Fibroblast of skin of right biceps (primary cell): ENCODE data around the gene ANKFN1.

Experiments used
- DNase-seq: peaks from one replicate; pipeline ENCODE4 v3.0.0-alpha.2; 2013

ANKFN1 gene

GRCh38 chr17:56451629-56452028, 298.4 kb downstream of the ANKFN1 start:
- DNase-seq = peak; percentile 47

DNA sequence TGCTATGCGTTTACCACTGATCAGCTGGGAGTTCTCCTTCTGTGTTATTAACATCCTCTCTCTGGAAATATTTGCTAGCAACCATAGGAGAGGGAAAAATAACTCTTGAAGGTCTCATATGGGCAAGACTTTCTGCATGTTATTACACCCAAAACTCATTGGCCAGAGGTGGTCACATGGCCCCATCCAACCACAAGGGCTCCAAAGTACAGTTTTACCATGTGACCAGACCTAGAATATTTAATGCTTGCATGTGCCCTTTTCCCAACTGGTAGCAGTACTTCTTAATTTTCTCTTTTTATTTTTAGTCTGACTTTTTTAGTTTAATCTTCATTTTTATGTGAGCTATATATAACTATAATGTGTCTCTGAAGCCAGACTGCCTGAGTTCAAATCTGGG, 299.2 kb downstream of the ANKFN1 start:
- DNase-seq = no peak

DNA sequence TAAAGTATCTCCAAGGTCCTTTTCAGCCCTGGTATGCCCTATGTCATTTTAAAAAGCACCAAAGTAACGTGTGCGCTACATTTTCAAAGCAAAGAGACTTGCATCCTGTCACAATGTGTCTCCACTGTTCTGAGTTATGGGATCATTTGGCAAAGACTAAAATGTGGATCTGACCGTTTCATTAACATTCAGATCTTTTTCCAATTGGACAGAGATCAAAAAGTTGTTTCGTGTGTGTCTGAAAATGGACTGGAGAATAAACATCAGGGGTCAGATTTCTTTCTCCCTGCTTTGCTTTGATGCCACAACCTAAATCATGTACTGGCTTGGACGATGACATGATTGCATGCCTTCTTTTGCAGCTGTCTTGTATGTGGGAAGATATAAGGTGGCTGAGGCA, 304.2 kb downstream of the ANKFN1 start:
- no peak for DNase-seq

GRCh38 chr17:56465886-56466285, 312.6 kb downstream of the ANKFN1 start:
- no peak for DNase-seq

DNA sequence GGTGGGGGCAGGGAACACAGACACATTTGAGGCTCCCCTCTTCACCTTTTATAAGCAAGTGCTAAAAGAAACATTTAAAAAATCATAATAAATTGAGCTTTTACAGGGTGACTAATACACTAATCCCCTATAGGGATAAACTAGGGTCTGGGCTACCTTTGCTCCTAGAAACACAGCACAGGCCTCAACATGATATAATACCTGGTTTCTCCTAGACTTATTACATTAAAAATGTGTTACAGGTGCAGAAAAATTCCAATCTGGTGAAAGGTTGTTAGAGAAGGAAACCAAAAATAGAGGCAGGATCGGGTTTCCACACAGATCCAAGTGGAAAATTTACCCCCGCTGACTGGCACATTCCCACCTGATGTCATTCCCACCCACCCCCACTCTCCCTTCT, 315.6 kb downstream of the ANKFN1 start:
- no peak for DNase-seq

- peak; percentile 69 for DNase-seq
Observed at GRCh38 chr17:56471696-56472095, 318.4 kb downstream of the ANKFN1 start.

DNA sequence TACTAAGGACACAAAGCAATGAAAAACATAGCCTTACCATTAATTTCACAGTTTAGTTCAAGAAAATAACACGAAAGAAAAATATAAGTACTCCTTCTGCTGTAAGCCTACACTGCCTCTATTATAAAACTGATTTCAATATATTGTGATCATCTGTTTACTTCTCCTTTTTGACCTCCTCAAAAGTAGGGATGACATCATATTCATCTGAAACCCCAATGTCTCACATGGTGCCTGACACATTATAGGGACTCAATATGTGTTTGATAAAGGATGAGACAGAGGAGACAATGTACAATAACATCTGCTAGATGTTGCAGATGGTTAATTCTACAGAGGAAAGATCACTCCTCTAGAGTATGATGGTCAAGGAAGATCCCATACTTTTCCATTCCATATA, 321.8 kb downstream of the ANKFN1 start:
- DNase-seq = no peak

DNA sequence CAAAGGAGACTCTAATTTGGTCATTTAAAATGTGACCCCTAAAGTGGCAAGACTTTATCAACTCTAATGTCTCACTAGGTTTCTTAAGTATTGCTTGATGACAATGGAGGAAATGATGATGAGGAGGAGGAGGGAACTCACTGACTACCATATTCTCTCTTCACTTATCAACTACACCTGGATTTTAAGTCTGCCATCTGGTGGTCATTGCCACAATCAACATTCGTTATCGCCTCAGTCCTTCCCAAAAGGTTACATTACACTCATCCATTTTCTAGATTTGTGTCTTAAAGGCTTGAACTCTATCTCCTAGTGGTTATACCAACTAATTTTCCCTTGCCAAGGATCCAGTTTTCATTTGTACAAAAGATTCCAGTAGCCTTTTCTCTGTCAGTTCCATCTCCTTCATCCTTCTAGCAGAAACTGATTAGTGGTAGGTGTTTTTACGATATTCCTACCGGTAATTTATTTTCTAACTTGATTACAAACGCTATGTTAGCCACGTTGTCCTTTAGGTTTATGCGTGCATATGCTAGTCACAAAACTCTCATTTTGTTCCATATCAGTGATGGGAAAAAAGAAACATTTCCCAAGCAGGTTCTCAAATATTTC, 325.7 kb downstream of the ANKFN1 start:
- peak; percentile 30 for DNase-seq

GRCh38 chr17:56480501-56480900, 327.2 kb downstream of the ANKFN1 start:
- DNase-seq = peak; percentile 27

GRCh38 chr17:56481659-56482058, 328.4 kb downstream of the ANKFN1 start:
- DNase-seq = no peak

DNA sequence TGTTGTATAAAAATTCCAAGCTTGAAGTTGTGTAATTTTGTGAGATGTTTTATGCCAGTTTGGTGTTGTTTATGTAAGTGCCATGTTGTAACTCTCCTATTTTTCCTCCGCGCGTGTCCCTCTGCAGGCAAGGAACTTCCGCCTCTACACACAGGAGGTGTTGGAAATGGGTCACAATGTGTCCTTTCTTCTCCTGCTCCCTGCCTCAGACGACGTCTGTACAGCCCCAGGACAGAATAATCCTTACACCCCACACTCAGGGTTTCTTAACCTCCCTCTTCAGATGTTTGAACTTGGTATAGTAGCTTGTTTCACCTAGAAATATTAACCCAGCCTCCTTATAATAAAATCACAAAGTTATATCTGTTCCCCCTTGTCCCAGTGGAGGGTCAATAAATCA, 329.0 kb downstream of the ANKFN1 start:
- DNase-seq = no peak

- DNase-seq = no peak
Observed at GRCh38 chr17:56486732-56487131, 333.5 kb downstream of the ANKFN1 start.

DNA sequence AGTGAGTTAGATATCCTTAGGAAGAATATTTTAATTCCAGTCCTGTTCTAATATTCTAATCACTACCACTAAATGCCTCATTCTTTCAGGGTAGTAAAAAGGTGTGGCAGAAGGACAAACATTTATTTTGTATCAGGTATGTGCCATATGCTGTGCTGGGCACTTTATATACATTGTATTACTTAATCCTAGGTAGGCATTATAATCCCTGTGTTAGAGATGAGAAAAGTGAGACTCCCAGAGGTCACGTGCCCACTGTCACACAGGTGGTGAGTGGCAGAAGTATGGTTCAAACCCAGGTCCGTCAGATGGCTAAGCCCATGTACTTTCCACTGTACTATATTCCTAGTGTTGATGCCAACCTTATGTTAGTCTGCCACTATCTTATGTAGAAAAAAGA, 335.5 kb downstream of the ANKFN1 start:
- DNase-seq = no peak

- DNase-seq = no peak
Observed at GRCh38 chr17:56489980-56490379, 336.7 kb downstream of the ANKFN1 start.

DNA sequence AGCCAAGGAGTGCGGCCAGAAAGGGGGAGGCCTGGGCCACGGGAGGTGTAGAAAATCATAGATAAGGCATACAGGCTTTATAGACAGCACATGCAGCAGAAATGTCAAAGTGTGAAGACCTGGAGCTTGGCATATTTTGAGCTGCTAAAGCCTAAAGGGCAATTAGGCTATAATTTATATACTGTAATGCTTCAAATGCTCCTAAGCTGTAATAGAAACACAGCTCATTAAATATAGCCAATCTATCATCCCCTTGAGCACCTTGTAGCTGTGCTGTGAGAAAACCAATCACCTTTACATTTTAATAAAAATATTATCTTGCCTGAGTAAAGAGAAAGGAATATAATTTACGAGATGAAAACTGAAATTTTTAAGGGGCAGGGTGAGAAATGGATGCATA, 342.3 kb downstream of the ANKFN1 start:
- DNase-seq = no peak

DNA sequence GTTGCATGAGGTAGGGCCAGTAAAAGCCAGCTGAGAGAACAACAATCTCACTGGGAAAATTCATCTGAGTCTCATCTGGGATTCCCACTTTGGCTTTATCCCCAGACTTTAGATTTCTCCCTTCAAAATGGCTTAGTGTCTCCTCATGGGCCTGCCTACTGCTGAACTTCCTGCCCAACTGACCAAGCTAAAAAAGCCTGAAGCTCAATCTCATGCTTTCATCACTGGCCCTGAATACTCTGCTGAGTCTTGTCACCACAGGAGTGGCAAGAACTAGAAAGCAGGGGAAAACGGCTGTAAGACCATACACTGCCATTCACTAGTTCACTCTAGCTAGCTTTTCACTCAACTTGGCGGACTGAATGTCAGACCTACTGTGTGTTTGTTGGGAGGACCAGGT, 343.9 kb downstream of the ANKFN1 start:
- no peak for DNase-seq

DNA sequence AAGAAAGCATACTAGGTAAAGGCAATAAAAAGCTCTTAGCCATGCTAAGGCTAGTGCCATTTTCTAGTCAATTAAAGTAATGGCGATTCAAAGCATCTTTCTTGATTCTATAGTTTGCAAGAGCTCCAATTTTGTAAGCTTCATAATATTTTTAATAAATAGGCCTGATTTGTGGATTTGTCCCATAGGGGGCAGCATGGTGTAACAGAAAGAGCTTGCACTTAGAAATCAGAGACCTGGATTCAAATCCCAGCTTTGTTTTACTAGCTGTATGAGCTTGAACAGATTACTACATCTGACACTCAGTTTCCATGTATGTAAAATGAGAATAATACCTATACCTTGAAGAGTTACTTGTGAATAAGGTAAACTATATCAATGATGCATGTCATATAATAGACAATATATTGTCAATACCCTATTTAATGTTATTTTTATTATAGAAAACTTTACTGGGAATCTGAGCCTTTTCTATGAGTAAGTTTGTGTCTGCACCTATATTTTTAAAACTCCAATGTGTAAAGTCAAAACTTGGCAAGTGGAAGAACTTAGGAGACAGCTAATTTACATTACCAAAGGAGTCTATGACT, 346.6 kb downstream of the ANKFN1 start:
- peak; percentile 39 for DNase-seq

DNA sequence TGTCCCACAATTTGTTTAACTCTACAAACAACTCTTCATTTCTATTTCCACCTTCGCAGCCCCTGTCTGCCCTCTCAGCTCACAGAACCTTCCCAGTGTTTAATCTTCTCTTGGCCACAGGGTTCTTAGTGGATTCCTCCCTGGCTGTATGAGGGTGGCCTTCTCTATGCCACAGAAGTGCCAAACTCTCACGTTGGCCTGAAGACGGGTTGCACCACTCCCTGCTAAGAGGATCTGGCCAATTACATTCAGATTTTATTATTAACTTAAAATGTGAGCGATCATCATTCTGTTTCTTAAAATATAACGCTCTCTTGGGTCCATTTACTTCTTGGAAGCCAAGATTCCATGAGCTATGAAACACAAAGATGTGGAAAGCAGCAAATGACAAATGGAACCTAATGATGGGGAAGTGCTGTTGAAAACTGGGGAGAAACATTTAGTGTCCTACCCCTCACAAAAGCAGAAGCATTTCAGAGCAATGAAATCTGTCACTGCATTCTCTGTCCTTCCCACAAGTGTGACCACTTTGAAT, 348.9 kb downstream of the ANKFN1 start:
- no peak for DNase-seq

- no peak for DNase-seq
Observed at GRCh38 chr17:56505154-56505756, 352.0 kb downstream of the ANKFN1 start.

DNA sequence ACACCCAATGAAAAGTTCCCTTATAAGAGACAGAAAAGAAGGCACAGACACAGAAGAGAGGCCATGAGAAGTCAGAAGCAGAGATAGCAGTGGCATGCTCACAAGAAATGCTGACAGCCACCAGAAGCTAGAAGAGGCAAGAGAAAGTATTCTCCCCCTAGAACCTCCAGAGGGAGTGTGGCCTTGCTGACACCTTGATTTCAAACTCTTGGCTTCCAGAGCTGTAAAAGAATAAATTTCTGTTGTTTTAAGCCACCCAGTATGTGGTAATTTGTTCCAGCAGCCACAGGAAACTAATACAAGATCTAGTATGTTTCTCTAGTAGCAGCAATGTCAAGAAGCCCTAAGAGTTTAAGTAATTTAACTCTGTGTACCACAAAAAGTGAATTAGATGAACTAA, 353.1 kb downstream of the ANKFN1 start:
- no peak for DNase-seq

GRCh38 chr17:56510554-56511342, 357.5 kb downstream of the ANKFN1 start:
- no peak for DNase-seq

DNA sequence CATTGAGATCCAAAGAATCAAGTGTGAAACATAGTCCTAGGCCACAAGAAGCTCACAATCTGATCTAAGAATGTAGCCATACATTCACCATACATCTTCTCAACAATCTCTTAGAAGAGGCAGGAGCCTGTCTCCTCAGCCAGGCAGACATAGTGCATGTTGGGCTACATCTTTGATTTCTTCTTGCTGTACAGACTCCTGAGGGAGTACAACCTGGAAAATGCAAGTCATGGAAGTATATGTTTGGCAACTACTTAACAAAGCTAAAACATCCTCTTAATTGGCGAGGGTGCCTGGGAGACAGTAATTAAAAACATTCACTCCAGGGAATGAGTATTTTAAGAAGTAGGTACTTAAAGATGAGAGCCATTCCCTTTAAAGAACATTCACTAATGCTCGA, 361.0 kb downstream of the ANKFN1 start:
- DNase-seq = no peak

DNA sequence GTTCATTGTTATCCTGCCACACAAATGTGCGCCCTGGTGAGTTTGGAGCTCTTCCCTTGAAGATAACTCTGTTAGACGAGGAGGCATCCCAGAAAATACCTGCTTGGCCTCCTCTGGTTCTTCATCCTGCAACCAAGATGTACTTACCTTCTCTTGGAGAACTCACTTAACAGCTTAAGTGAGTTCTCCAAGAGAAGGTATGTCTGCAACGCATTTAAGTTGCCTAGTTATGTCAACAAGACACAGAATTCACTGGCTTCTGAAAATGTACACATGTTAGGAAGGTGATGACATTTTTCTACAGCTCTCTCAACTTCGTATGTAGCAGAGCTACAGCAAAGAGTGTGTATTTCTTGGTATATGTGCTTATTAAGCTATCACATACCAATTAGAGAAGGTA, 361.6 kb downstream of the ANKFN1 start:
- no peak for DNase-seq
